NCI-H2171 treated with DMSO at 0.1 percent for 48 hours (cell line): ENCODE results near the gene ASF1A.
A peak's percentile ranks its signal among the peaks of the same experiment; 100 is the strongest.
"Not testable (repeated sequence)": the region's sequence is repeated elsewhere in the genome, so short reads cannot be mapped to it uniquely, and the experiment has no call there.

Source experiments
- DNase-seq: peaks from one replicate; lab custom pipeline; 2025; lab: John Stamatoyannopoulos, UW

ASF1A gene

GRCh38 chr6:118893807-118894424 lies at the start of gene ASF1A:
TSS of gene ASF1A (plus strand) at chr6:118894152. CDS start at chr6:118894414, 262 bp downstream.
- DNase-seq: peak; percentile 99

- DNase-seq: no peak
Measured at GRCh38 chr6:118844915-118845314, 49.0 kb upstream of the ASF1A start.

GRCh38 chr6:118853408-118853807 lies 40.5 kb upstream of the ASF1A start:
- no peak for DNase-seq

GRCh38 chr6:118856301-118856700 lies 37.7 kb upstream of the ASF1A start:
- no peak for DNase-seq

GRCh38 chr6:118859517-118860064 lies 34.4 kb upstream of the ASF1A start:
- no peak for DNase-seq

GRCh38 chr6:118860363-118860762 lies 33.6 kb upstream of the ASF1A start:
- no peak for DNase-seq

GRCh38 chr6:118860880-118861279 lies 33.1 kb upstream of the ASF1A start:
- DNase-seq: no peak

GRCh38 chr6:118862443-118862842 lies 31.5 kb upstream of the ASF1A start:
- no peak for DNase-seq

GRCh38 chr6:118864341-118865099 lies 29.4 kb upstream of the ASF1A start:
- no peak for DNase-seq

- no peak for DNase-seq
Measured at GRCh38 chr6:118865100-118865391, 28.9 kb upstream of the ASF1A start.

- no peak for DNase-seq
Measured at GRCh38 chr6:118867181-118867580, 26.8 kb upstream of the ASF1A start.

GRCh38 chr6:118868901-118869300 lies 25.1 kb upstream of the ASF1A start:
- DNase-seq: not testable (repeated sequence)

GRCh38 chr6:118869350-118869749 lies 24.6 kb upstream of the ASF1A start:
- DNase-seq: no peak

- no peak for DNase-seq
Measured at GRCh38 chr6:118869894-118870589, 23.9 kb upstream of the ASF1A start.

GRCh38 chr6:118871331-118871730 lies 22.6 kb upstream of the ASF1A start:
- DNase-seq: no peak

GRCh38 chr6:118872318-118872717 lies 21.6 kb upstream of the ASF1A start:
- DNase-seq: no peak

GRCh38 chr6:118872726-118873125 lies 21.2 kb upstream of the ASF1A start:
- DNase-seq: no peak

GRCh38 chr6:118873239-118873638 lies 20.7 kb upstream of the ASF1A start:
- DNase-seq: no peak

- no peak for DNase-seq
Measured at GRCh38 chr6:118875672-118876071, 18.3 kb upstream of the ASF1A start.

- no peak for DNase-seq
Measured at GRCh38 chr6:118876198-118876597, 17.8 kb upstream of the ASF1A start.

GRCh38 chr6:118876814-118877213 lies 17.1 kb upstream of the ASF1A start:
- DNase-seq: no peak

- DNase-seq: no peak
Measured at GRCh38 chr6:118877806-118878205, 16.1 kb upstream of the ASF1A start.
